Ishikawa (cell line): ENCODE measurements around the gene KLF6.

ENCODE experiments used
- EP300 ChIP-seq: IDR thresholded peaks from 2 replicates; pipeline ENCODE4 v1.6.1; 2012; ENCODE audit warnings: borderline replicate concordance
- TAF1 ChIP-seq: IDR thresholded peaks from 2 replicates; pipeline ENCODE4 v1.6.1; 2012; ENCODE audit warnings: low read depth, mild to moderate bottlenecking
- TCF12 ChIP-seq: IDR thresholded peaks from 2 replicates; pipeline ENCODE4 v1.6.1; 2012; ENCODE audit warnings: low read depth
- TEAD4 ChIP-seq: IDR thresholded peaks from 2 replicates; pipeline ENCODE4 v1.6.1; 2012
- YY1 ChIP-seq: IDR thresholded peaks from 2 replicates; pipeline ENCODE4 v1.6.1; 2012; ENCODE audit warnings: low read depth
- TF ChIP-seq, protein P1 (sequence below): IDR thresholded peaks from 2 replicates; pipeline ENCODE4 v1.6.1; 2012; ENCODE audit warnings: low read depth, mild to moderate bottlenecking
- TF ChIP-seq, protein P2 (sequence below): IDR thresholded peaks from 2 replicates; pipeline ENCODE4 v1.6.1; 2012

DNA sequence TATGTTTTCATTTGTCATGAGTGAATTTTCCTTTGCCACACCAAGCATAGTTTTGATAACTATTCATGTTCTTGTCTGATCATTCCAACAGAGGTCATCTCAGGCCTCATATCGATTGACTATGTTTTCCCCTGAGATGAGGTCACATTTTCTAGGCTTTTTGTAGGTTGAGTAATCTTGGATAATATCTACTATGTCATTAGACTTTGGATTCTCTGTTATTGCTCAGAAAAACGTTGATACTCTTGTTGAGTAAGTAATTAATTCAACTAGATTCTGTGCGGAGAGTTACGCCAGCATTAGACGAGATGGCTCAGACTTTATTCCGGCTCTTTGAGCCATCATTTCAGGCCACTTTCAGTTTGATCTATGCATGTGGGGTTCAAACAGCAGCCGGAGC, 57.7 kb downstream of the KLF6 start:
- TF ChIP-seq YY1, result no peak
- no peak for TF ChIP-seq EP300
- TF ChIP-seq, protein P1, sequence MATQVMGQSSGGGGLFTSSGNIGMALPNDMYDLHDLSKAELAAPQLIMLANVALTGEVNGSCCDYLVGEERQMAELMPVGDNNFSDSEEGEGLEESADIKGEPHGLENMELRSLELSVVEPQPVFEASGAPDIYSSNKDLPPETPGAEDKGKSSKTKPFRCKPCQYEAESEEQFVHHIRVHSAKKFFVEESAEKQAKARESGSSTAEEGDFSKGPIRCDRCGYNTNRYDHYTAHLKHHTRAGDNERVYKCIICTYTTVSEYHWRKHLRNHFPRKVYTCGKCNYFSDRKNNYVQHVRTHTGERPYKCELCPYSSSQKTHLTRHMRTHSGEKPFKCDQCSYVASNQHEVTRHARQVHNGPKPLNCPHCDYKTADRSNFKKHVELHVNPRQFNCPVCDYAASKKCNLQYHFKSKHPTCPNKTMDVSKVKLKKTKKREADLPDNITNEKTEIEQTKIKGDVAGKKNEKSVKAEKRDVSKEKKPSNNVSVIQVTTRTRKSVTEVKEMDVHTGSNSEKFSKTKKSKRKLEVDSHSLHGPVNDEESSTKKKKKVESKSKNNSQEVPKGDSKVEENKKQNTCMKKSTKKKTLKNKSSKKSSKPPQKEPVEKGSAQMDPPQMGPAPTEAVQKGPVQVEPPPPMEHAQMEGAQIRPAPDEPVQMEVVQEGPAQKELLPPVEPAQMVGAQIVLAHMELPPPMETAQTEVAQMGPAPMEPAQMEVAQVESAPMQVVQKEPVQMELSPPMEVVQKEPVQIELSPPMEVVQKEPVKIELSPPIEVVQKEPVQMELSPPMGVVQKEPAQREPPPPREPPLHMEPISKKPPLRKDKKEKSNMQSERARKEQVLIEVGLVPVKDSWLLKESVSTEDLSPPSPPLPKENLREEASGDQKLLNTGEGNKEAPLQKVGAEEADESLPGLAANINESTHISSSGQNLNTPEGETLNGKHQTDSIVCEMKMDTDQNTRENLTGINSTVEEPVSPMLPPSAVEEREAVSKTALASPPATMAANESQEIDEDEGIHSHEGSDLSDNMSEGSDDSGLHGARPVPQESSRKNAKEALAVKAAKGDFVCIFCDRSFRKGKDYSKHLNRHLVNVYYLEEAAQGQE, result no peak
- no peak for TF ChIP-seq TCF12
- TF ChIP-seq, protein P2, sequence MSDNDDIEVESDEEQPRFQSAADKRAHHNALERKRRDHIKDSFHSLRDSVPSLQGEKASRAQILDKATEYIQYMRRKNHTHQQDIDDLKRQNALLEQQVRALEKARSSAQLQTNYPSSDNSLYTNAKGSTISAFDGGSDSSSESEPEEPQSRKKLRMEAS, result no peak
- TF ChIP-seq TAF1, result no peak
- TF ChIP-seq TEAD4, result no peak
